Stimulated activated naive CD4-positive, alpha-beta T cell treated with Interleukin-2 at 50 U/mL for 16 hours (primary cell): ENCODE measurements around the gene RPTOR.

Experiments
- DNase-seq: peaks from one replicate; lab custom pipeline; 2025; lab: John Stamatoyannopoulos, UW

RPTOR gene

GRCh38 chr17:80668375-80669148, 123.9 kb downstream of the RPTOR start:
- no peak for DNase-seq

DNA sequence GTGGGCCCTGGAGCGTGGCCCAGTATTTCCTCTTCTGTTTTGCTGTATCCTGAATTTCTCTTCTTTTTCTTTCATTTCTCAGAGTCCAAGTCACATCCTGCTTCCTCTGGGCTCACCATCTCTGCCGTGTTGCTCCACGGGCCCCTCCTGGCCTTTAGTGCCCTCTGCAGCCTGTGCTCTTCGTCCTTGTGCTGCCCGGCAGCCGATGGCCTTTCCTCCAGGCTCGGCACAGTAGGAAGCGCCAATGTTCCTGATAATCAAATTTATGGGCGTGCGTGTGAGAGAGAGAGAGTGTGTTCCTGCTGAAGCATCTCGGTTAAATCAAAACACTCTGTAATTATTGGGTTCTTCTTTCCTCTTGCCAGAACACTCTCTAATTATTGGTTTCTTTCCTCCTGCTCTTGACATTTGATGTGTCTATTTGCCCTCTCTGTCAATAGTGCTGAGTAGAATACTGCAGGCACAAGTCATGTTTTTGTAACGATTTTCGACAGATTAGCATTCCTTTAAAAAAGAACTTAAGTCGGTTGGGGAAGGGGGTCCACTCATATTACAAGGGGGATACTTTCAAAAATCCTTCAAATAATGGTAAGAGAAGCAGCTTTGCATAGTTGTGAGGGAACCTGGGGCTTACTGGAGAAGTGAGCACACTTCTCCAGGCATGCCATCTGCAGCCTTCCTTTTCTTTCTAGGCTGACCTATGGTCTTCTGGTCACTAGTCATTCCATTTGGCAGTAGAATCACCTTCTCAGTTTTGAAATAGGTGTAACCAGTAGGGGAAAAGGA, 126.6 kb downstream of the RPTOR start:
- DNase-seq: no peak

DNA sequence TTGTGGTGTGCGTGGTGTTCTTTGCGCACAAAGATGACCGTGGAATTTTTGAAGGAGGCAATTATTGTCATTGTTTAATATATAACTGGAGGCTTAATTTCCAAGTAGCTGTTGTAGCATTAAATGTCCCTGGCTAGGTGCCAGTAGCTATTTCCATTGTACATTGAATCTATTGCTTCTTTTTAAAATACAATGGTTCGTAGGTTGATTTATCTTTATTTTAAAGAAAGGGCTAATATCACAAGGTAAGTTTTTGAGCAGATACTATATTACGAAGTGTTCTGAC, 127.1 kb downstream of the RPTOR start:
- no peak for DNase-seq

DNA sequence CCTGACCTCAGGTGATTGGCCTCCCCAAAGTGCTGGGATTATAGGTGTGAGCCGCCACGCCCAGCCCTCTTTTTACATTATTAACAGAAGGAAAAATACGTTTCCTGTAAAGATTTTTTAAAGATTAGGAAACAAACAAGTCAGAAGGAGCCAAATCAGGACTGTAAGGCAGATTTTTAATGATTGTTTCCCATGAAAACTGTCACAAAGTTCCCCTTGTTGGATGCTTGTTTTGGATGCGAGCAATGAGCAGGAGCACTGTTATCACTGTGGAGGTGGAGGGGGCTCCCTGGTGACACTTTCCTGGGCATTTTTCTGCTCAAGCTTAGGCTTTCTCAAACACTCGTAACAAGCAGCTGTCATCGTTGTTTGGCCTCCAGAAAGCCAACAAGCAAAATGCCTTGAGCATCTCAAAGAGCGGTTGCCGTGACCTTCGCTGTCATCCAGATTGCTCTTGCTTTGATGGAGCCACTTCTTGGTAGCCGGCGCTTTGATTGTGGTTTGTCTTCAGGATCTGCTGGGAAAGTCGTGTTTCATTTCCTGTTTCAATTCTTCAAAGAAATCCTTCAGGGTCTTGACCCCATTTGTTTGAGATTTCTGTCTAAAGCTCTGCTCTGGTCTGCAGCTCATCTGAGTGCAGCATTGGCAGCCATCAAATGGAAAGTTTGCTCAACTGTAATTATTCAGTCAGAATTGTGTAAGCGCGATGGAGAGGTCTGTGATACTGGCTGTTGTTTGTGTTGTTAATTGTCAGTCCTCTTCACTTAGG, 128.7 kb downstream of the RPTOR start:
- DNase-seq: no peak

- no peak for DNase-seq
Measured at GRCh38 chr17:80675438-80676095, 130.9 kb downstream of the RPTOR start.

GRCh38 chr17:80676096-80676466, 131.4 kb downstream of the RPTOR start:
- no peak for DNase-seq

- DNase-seq: no peak
Measured at GRCh38 chr17:80676564-80676963, 131.9 kb downstream of the RPTOR start.

GRCh38 chr17:80677214-80677756, 132.6 kb downstream of the RPTOR start:
- DNase-seq: no peak

DNA sequence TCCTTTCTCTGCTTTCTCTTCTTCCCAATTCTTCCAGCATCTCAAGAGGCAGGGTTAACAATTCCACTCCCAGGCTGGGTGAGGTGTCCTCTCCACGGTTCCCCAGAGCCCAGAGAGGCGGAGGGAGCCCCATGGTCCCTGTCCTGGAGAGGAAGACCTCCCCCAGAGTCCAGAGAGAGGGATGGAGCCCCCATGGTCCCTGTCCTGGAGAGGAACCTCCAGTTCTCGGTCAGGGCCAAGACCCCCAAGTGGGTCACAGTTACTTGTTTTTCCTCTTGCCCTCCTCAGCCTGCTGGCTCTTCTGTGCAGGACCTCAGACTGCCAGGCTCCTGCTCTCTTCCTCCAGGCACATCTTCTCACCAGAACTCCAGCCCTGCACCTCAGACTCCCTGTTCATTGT, 135.2 kb downstream of the RPTOR start:
- DNase-seq: no peak

DNA sequence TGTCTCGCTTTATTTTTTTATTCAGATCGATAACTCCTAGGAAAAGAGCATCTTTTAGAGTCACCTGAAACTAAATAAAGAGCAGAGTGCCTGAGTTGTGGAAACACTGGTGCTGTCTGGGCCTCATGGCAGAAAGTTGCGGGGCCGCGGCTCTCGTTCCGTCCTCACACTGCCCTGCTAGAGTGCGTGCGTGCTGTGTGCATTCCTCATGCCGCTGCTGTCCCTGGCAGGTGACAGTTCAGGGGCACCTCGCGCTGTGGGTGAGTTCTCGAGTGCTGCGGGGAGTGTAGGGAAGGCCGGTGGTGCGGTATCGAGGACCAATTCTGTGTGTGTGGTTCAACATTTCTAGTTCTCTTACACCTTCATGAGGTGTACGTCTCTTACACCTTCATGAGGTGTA, 136.6 kb downstream of the RPTOR start:
- no peak for DNase-seq

GRCh38 chr17:80682372-80682771, 137.7 kb downstream of the RPTOR start:
- no peak for DNase-seq

GRCh38 chr17:80683625-80684104, 139.0 kb downstream of the RPTOR start:
- DNase-seq: no peak

- DNase-seq: no peak
Measured at GRCh38 chr17:80687839-80688238, 143.2 kb downstream of the RPTOR start.

DNA sequence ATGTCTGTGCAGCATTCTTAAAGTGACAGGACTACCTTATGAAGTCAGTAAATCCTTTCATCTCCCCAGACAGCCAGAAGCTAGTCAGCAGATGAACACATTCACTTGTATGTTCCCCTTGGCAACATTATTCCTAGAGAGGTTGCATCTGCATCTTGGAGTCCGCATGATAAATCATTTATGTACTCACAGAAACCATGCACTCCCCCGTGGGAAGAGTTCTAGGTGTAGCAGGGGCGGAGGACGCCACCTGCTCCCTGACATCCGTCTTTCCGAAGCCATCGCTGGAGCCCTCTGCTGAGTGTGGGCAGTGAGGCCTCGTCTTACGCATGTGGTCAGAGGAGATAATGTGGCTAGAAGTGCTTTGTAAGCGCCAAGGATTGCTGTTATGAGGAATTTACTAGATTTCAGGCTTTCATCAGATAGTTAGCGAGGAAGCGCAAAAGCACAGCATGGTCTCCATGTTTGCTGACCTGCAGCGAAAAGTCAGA, 144.5 kb downstream of the RPTOR start:
- DNase-seq: no peak

DNA sequence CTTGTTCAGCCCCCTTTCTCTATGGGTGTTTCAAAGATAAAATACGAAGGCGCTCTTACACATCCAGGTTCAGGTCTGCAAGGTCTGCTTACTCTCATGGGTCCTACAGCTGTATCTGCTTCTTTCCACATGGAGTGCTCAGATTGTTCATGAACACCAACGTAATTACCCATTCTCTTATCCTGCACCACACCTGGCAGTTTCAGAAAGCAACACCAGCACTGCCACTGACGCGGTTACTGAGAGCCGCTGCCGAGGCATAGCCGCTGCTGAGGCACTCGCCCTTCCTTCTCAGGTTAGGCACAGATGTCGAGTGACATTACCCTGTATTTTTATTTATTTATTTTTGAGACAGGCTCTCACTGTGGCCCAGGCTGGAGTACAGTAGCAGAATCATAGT, 147.1 kb downstream of the RPTOR start:
- no peak for DNase-seq

DNA sequence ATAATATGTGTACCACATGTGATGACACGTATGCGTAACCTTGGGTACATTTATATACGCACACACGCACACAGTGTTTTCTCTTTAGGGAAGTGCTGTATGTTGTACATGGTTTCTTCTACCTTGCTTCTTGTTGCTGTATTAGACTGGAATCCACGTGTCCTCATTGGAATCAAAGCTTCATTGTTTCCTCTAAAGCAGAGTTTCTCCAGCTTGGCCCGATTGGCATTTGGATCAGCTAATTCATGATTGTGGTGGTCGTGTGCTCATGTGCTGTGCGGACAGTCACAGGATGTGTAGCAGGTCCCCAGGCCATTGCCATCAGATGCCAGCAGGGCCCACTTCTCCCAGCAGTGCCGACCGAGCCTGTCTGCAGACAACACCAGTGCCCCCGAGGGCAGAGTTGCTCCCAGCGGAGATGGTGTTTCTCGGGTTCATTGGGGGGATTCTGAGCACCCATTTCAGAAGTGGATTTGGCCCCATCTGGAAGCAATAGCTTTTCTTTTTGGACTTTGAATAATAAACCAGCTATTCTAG, 148.4 kb downstream of the RPTOR start:
- DNase-seq: no peak

DNA sequence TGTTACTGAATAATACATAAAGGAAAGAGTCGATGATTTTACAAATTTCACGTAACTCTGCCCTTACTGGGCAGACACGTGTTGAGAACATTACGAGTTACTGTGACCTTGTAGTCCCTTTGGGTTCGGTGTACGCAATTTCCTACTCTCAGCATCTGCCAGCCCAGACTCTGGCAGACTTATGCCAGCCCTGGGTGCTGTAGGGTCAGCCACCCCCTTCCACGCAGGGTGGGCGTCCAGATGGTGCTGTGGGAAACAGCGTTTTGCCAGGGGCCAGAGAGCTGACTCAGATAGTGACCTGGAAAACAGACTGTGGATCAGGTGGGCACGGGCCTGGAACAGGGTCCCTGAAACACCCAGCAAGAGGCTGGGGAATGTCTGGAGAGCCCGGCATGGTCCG, 148.9 kb downstream of the RPTOR start:
- DNase-seq: no peak

- DNase-seq: no peak
Measured at GRCh38 chr17:80694085-80694991, 149.7 kb downstream of the RPTOR start.

DNA sequence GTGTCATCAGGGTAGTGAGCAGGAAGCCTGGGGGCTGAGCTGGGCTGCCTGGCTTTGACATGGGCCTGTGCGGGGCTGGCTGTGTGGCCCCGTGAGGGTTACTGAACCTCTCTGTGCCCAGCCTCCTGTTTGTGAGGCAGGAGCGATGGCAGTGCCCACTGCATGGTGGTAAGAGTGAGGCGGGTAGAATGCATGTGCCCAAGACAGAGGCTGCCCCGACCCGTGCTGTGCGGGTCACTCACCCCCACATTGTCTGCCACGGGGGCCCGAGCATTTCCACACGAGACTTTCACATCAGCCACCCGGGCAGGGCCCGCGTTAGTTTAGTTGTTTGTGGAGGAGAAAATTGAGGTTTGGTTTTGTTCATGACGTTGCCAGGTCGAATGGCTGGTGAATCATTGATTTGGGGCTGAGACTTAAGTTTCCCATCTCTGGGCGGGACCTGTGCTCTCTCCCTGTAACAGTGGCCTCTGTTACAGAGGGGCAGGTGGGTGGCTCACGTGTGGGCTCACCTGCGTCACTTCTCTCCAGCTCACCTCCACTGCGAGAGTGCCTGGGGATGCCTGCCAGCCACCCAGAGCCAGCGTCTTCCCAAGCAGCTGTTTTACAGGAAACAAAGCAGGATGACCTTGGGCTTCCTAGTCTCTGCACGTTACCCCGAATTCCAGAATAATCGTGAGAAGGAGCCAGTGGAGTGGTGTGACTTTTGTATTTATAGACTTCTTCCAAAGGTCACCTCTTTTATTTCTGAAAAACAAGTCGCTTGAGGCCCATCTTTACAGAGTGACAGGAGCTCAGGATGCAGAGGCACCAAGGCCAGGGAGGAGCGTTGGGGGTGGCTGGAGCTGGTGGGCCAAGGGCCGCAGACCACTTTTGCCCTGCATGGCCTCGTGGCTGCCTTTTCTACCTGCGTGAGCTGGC, 150.6 kb downstream of the RPTOR start:
- DNase-seq: peak; percentile 4
